GM13977 (cell line): ENCODE results near the gene SLC35E2B.
A peak's percentile ranks its signal among the peaks of the same experiment; 100 is the strongest.
"Not testable (repeated sequence)": the region's sequence is repeated elsewhere in the genome, so short reads cannot be mapped to it uniquely, and the experiment has no call there.

Experiments
- DNase-seq: peaks from one replicate; pipeline ENCODE4 v3.0.0; 2012; ENCODE audit warnings: low spot score
- CTCF ChIP-seq: IDR thresholded peaks from 2 replicates; pipeline ENCODE4 v1.5.1; 2012; ENCODE audit warnings: mild to moderate bottlenecking, control low read depth; ENCODE audit not compliant: insufficient read depth; ENCODE audit errors: extremely low read depth, missing control alignments
- in situ Hi-C: fragments of 300-500 bp; cut with MboI; formaldehyde crosslinking; loops from one replicate; pipeline ENCODE4 v1.12.0; 2022; ENCODE audit warnings: low sequenced_read_pairs, low pct_unique_long_range_greater_than_20kb, mixed read lengths, inconsistent platforms; ENCODE audit not compliant: unreplicated experiment

The SLC35E2B gene

DNA sequence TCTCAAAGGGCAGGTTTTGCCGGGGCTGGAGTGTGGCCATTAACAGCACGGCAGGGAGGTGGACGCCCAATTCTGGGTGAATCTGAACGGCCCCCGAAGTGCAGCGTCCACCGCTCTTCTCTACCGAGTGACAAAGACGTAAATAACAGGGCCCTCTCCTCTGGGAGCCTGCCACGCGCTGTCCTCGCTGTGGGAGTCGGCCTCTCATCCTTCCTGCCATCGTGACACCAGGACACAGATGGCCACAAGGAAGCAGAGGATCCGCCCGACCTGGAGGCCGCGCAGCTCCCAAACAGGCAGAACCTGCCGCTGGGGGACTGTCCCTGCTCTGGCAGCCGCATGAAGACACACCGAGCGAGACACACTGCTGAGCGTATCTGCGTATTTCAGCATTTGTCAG lies 21.7 kb downstream of the SLC35E2B start:
- in situ Hi-C loops: no loop called here
- no peak for DNase-seq
- TF ChIP-seq CTCF: no peak

DNA sequence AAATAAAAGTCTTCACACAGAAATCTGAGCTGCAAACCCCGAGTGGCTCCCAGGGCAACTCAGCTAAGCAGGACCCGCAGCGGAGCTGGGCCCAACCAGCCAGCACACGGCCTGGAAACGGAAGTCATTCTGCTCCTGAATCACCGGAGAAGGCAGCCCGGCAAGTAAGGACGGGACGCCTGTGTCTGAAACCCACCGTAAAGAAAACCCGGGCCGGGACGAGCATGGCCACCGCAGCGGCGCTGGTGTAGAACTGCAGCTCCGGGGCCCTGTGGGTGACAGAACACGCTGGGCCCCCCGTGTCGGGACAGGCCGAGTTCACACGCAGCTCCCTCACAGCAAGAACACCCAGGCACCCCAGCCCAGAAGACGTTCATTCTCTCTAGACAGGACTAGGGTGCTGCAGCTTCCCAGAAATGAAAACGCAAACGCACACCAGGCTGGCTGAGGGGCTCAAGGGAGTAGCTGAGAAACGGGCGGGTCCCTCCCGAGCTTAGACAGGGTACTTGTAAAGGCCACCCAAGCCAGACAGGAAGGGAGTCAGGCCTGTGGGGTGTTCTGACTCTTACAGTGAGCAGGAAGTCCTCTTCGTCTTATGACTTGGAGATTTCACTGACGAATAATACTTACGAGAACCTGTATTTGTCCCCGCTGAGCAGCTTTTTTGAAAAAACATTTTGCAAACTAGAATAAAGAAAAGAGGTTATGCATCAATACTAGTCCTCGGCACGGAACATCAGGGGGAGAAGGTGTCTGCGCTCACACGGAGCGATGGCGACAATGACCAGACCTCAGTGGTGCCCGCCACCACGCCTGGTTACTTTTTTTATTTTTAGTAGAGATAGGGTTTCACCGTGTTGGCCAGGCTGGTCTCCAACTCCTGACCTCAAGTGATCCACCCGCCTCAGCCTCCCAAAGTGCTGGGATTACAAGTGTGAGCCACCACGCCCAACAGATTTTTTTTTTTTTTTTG lies 22.8 kb downstream of the SLC35E2B start:
- in situ Hi-C loops: no loop called here
- TF ChIP-seq CTCF: no peak
- peak; percentile 13 for DNase-seq

GRCh38 chr1:1666526-1666925 lies 26.1 kb downstream of the SLC35E2B start:
- TF ChIP-seq CTCF: no peak
- in situ Hi-C loops: no loop called here
- DNase-seq: no peak

GRCh38 chr1:1665815-1666251 lies 26.8 kb downstream of the SLC35E2B start:
- in situ Hi-C loops: no loop called here
- peak; percentile 63 for TF ChIP-seq CTCF
- peak; percentile 28 for DNase-seq

GRCh38 chr1:1664941-1665814 lies 27.4 kb downstream of the SLC35E2B start:
- in situ Hi-C loops: no loop called here
- no peak for DNase-seq
- TF ChIP-seq CTCF: no peak

- DNase-seq, in situ Hi-C loops: not testable (repeated sequence)
Measured at GRCh38 chr1:1664318-1664717, 28.3 kb downstream of the SLC35E2B start.

GRCh38 chr1:1662830-1663560 lies 29.6 kb downstream of the SLC35E2B start:
- DNase-seq, in situ Hi-C loops: not testable (repeated sequence)

DNA sequence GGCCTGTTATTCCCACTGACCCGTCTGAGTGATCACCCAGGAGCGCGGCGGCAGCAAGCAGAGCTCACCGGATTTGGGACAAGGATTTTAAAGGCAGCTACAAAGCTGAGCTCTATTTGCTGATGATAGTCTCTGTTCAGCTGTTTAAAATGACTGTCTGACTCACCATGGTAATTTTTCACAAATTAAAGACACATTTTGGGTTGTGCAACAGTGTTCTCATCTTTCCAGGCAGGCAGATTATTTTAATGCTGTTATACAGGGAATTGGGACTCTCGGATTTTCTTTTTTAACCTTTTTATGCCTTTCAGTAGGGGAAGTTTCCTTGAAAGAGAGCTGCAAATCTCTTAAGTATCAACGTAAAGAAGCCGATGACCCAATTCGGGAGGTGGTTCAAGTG lies 30.2 kb downstream of the SLC35E2B start:
- DNase-seq, in situ Hi-C loops: not testable (repeated sequence)

DNA sequence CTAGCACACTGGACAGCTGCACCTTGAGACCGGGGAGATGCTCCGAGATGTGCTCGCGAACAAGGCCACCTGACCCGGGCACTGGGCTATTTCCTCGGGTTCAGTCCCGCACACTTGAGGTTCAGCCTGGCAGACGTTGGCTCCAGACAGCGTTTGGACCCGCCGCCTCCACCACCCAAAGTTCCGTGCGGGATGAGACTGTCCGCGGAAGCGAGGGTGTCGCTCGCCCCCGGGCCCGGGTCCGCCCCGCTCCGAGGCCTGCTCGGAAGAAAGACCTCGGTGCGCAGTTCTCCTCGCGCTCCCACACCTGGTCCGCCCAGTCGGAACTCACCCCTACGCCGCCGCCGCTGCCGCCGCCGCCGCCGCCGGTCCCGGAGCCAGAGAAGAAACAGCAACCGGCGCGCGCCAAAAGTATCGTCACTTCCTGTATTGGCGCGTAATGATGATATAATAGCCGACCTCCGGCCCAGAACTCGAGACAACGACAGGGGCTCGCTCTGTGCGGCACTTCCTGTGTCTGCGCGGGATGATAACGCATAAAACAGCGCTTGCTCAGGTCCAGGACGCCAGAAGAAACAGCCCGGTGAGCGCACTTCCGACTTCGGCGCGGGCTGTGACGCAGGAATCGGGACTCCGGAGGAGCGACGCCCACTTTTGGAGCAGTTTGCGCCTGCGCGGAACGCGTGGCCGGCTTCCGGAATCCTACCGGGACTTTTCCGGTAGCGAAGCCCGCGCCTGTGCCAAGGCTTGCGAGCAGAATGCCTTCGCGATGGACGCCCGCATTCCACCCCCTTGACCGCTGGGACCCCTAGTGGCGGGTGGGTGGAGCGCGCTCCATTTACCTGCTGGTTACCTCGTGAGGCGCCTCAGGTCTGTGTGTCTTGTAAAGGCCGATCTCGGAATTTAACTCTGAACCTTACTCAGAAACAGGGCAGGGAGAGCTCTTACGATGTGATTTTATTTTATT lies 33.7 kb downstream of the SLC35E2B start, which contains the start of gene CDK11B:
Gene CDK11B, minus strand, starts transcription at position 422 of the 967 bp plus-strand sequence. CDS start 1,519 bp downstream, outside the sequence.
- in situ Hi-C loops: loop anchor here (5.0 kb wide), 1 partner anchor 63 kb away; the partner anchor contains the start of gene CDK11A

More for the DNA sequence above, 33.7 kb downstream of the SLC35E2B start, which contains the start of gene CDK11B:
- peak; percentile 98 for DNase-seq
